HEK293 (cell line): Measurements from ENCODE around the gene STX2.
A peak's percentile ranks its signal among the peaks of the same experiment; 100 is the strongest.

Source experiments
- BCL11A ChIP-seq: fragments of 450-650 bp; formaldehyde crosslinking; IDR thresholded peaks from 2 replicates; pipeline ENCODE4 v1.5.1; 2016; ENCODE audit warnings: low read depth, missing biosample characterization, missing genetic modification characterization
- IKZF3 ChIP-seq: fragments of 450-650 bp; IDR thresholded peaks from 2 replicates; pipeline ENCODE4 v1.5.0; 2018; ENCODE audit warnings: missing biosample characterization, mild to moderate bottlenecking, missing genetic modification characterization, moderate library complexity
- KLF8 ChIP-seq: fragments of 450-650 bp; formaldehyde crosslinking; IDR thresholded peaks from 2 replicates; pipeline ENCODE4 v1.5.1; 2016; ENCODE audit warnings: missing biosample characterization, missing genetic modification characterization
- PRDM2 ChIP-seq: fragments of 450-650 bp; formaldehyde crosslinking; IDR thresholded peaks from 2 replicates; pipeline ENCODE4 v1.5.1; 2016; ENCODE audit warnings: missing biosample characterization, missing genetic modification characterization, borderline replicate concordance
- SP2 ChIP-seq: fragments of 450-650 bp; formaldehyde crosslinking; IDR thresholded peaks from 2 replicates; pipeline ENCODE4 v1.5.1; 2016; ENCODE audit warnings: missing biosample characterization, missing genetic modification characterization
- SP7 ChIP-seq: fragments of 450-650 bp; formaldehyde crosslinking; IDR thresholded peaks from 2 replicates; pipeline ENCODE4 v1.5.1; 2016; ENCODE audit warnings: missing biosample characterization, missing genetic modification characterization
- ZBTB10 ChIP-seq: fragments of 450-650 bp; formaldehyde crosslinking; IDR thresholded peaks from 2 replicates; pipeline ENCODE4 v1.5.1; 2016; ENCODE audit warnings: missing biosample characterization, missing genetic modification characterization
- ZFP3 ChIP-seq: fragments of 450-650 bp; formaldehyde crosslinking; IDR thresholded peaks from 2 replicates; pipeline ENCODE4 v1.5.1; 2016; ENCODE audit warnings: low read depth, missing biosample characterization, missing genetic modification characterization
- ZNF121 ChIP-seq: fragments of 450-650 bp; formaldehyde crosslinking; IDR thresholded peaks from 2 replicates; pipeline ENCODE4 v1.5.1; 2016; ENCODE audit warnings: missing biosample characterization, missing genetic modification characterization
- ZNF449 ChIP-seq: fragments of 450-650 bp; formaldehyde crosslinking; IDR thresholded peaks from 2 replicates; pipeline ENCODE4 v1.5.1; 2017; ENCODE audit warnings: missing biosample characterization, mild to moderate bottlenecking, missing genetic modification characterization, moderate library complexity
- ZNF48 ChIP-seq: fragments of 450-650 bp; formaldehyde crosslinking; IDR thresholded peaks from 2 replicates; pipeline ENCODE4 v1.5.1; 2016; ENCODE audit warnings: missing biosample characterization, missing genetic modification characterization
- ZNF510 ChIP-seq: fragments of 450-650 bp; formaldehyde crosslinking; IDR thresholded peaks from 2 replicates; pipeline ENCODE4 v1.5.1; 2018; ENCODE audit warnings: mild to moderate bottlenecking, missing genetic modification characterization, missing biosample characterization; ENCODE audit not compliant: insufficient replicate concordance
- ZNF529 ChIP-seq: fragments of 450-650 bp; formaldehyde crosslinking; IDR thresholded peaks from 2 replicates; pipeline ENCODE4 v1.5.1; 2017; ENCODE audit warnings: missing genetic modification characterization, missing biosample characterization; ENCODE audit not compliant: insufficient replicate concordance
- ZNF530 ChIP-seq: fragments of 450-650 bp; formaldehyde crosslinking; IDR thresholded peaks from 2 replicates; pipeline ENCODE4 v1.5.1; 2016; ENCODE audit warnings: low read depth, missing biosample characterization, missing genetic modification characterization
- ZNF548 ChIP-seq: fragments of 450-650 bp; formaldehyde crosslinking; IDR thresholded peaks from 2 replicates; pipeline ENCODE4 v1.5.1; 2016; ENCODE audit warnings: missing biosample characterization, missing genetic modification characterization
- ZNF558 ChIP-seq: fragments of 450-650 bp; formaldehyde crosslinking; IDR thresholded peaks from 2 replicates; pipeline ENCODE4 v1.5.1; 2016; ENCODE audit warnings: missing biosample characterization, missing genetic modification characterization
- ZNF660 ChIP-seq: fragments of 450-650 bp; IDR thresholded peaks from 2 replicates; pipeline ENCODE4 v1.5.1; 2018; ENCODE audit warnings: missing biosample characterization, mild to moderate bottlenecking, missing genetic modification characterization
- ZNF707 ChIP-seq: fragments of 450-650 bp; formaldehyde crosslinking; IDR thresholded peaks from 2 replicates; pipeline ENCODE4 v1.5.1; 2016; ENCODE audit warnings: missing biosample characterization, missing genetic modification characterization
- ZSCAN4 ChIP-seq: fragments of 450-650 bp; formaldehyde crosslinking; IDR thresholded peaks from 2 replicates; pipeline ENCODE4 v1.5.1; 2017; ENCODE audit warnings: missing biosample characterization, missing genetic modification characterization
- TF ChIP-seq, protein P1 (sequence below): IDR thresholded peaks from 2 replicates; pipeline ENCODE4 v1.6.1; 2011; ENCODE audit warnings: mild to moderate bottlenecking, low read depth, low read length, borderline replicate concordance
- TF ChIP-seq, protein P2 (sequence below): fragments of 450-650 bp; formaldehyde crosslinking; IDR thresholded peaks from 2 replicates; pipeline ENCODE4 v1.5.1; 2016; ENCODE audit warnings: missing biosample characterization, missing genetic modification characterization
- TF ChIP-seq, protein P3 (sequence below): fragments of 450-650 bp; formaldehyde crosslinking; IDR thresholded peaks from 2 replicates; pipeline ENCODE4 v1.5.1; 2016; ENCODE audit warnings: missing biosample characterization, missing genetic modification characterization

Gene STX2

GRCh38 chr12:130765186-130765659 is 73.8 kb downstream of the STX2 start (continued):
- TF ChIP-seq, protein P1, sequence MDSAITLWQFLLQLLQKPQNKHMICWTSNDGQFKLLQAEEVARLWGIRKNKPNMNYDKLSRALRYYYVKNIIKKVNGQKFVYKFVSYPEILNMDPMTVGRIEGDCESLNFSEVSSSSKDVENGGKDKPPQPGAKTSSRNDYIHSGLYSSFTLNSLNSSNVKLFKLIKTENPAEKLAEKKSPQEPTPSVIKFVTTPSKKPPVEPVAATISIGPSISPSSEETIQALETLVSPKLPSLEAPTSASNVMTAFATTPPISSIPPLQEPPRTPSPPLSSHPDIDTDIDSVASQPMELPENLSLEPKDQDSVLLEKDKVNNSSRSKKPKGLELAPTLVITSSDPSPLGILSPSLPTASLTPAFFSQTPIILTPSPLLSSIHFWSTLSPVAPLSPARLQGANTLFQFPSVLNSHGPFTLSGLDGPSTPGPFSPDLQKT = no peak
- TF ChIP-seq ZFP3 (tag by site-specific recombination) (no peak), SP2 (peak; percentile 39; the same call in 1 of the 2 replicates), BCL11A (no peak), ZNF558 (tag by site-specific recombination) (peak; percentile 87), PRDM2 (tag by site-specific recombination) (0 out of 2 replicates have a peak, but pooled peaks have one; percentile 30), ZNF449 (tag by site-specific recombination) (no peak), ZNF48 (no peak), ZNF660 (tag by site-specific recombination) (no peak), ZSCAN4 (tag by site-specific recombination) (peak; percentile 71), ZNF121 (tag by site-specific recombination) (0 out of 2 replicates have a peak, but pooled peaks have one; percentile 12), ZNF707 (peak; percentile 75; the same call in 1 of the 2 replicates), ZNF548 (tag by site-specific recombination) (peak; percentile 64; the same call in 1 of the 2 replicates), ZNF530 (no peak), ZBTB10 (tag by site-specific recombination) (peak; percentile 55), KLF8 (tag by site-specific recombination) (peak; percentile 81), ZNF529 (tag by site-specific recombination) (no peak), IKZF3 (tag by site-specific recombination) (no peak), SP7 (tag by site-specific recombination) (peak; percentile 91), ZNF510 (no peak)
- TF ChIP-seq, protein P2, sequence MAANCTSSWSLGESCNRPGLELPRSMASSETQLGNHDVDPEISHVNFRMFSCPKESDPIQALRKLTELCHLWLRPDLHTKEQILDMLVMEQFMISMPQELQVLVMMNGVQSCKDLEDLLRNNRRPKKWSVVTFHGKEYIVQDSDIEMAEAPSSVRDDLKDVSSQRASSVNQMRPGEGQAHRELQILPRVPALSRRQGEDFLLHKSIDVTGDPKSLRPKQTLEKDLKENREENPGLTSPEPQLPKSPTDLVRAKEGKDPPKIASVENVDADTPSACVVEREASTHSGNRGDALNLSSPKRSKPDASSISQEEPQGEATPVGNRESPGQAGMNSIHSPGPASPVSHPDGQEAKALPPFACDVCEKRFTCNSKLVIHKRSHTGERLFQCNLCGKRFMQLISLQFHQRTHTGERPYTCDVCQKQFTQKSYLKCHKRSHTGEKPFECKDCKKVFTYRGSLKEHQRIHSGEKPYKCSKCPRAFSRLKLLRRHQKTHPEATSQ = peak; percentile 74; the same call in 1 of the 2 replicates
- TF ChIP-seq, protein P3, sequence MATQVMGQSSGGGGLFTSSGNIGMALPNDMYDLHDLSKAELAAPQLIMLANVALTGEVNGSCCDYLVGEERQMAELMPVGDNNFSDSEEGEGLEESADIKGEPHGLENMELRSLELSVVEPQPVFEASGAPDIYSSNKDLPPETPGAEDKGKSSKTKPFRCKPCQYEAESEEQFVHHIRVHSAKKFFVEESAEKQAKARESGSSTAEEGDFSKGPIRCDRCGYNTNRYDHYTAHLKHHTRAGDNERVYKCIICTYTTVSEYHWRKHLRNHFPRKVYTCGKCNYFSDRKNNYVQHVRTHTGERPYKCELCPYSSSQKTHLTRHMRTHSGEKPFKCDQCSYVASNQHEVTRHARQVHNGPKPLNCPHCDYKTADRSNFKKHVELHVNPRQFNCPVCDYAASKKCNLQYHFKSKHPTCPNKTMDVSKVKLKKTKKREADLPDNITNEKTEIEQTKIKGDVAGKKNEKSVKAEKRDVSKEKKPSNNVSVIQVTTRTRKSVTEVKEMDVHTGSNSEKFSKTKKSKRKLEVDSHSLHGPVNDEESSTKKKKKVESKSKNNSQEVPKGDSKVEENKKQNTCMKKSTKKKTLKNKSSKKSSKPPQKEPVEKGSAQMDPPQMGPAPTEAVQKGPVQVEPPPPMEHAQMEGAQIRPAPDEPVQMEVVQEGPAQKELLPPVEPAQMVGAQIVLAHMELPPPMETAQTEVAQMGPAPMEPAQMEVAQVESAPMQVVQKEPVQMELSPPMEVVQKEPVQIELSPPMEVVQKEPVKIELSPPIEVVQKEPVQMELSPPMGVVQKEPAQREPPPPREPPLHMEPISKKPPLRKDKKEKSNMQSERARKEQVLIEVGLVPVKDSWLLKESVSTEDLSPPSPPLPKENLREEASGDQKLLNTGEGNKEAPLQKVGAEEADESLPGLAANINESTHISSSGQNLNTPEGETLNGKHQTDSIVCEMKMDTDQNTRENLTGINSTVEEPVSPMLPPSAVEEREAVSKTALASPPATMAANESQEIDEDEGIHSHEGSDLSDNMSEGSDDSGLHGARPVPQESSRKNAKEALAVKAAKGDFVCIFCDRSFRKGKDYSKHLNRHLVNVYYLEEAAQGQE (tag by site-specific recombination) = no peak
